Skeletal muscle cell (primary cell): ENCODE data around the gene SBNO2.
"Not testable (repeated sequence)": the region's sequence is repeated elsewhere in the genome, so short reads cannot be mapped to it uniquely, and the experiment has no call there.

ENCODE experiments used
- DNase-seq: peaks from one replicate; pipeline ENCODE4 v3.0.0-alpha.2; 2010; ENCODE audit warnings: low read depth
- H3K4me3 ChIP-seq: 2 replicates; pipeline ENCODE4 v1.5.1; 2011; ENCODE audit warnings: low read depth, mild to moderate bottlenecking, control low read depth, low read length, moderate library complexity

SBNO2 gene

GRCh38 chr19:1208830-1209229 is 34.8 kb upstream of the SBNO2 start:
- not testable (repeated sequence) for DNase-seq

GRCh38 chr19:1206864-1207450 is 32.9 kb upstream of the SBNO2 start:
- peak overlapping the region; percentile 74 for H3K4me3 ChIP-seq
- no peak for DNase-seq

More at GRCh38 chr19:1208830-1209229, 34.8 kb upstream of the SBNO2 start:
- H3K4me3 ChIP-seq: not testable (repeated sequence)

GRCh38 chr19:1206150-1206863 is 32.2 kb upstream of the SBNO2 start:
- DNase-seq: no peak
- peak overlapping the region; percentile 74 for H3K4me3 ChIP-seq

- H3K4me3 ChIP-seq: peak within 1 kb of the TSS; percentile 74
Measured at GRCh38 chr19:1205114-1206099, 31.3 kb upstream of the SBNO2 start, which contains the start of gene STK11. STK11 (plus strand) TSS chr19:1205778; CDS start chr19:1206914, 1,136 bp downstream.

GRCh38 chr19:1200614-1201013 is 26.5 kb upstream of the SBNO2 start:
- not testable (repeated sequence) for H3K4me3 ChIP-seq, DNase-seq

More at GRCh38 chr19:1205114-1206099, 31.3 kb upstream of the SBNO2 start, which contains the start of gene STK11:
- peak; percentile 87 for DNase-seq

- H3K4me3 ChIP-seq: no peak overlapping the region
- DNase-seq: no peak
Measured at GRCh38 chr19:1199531-1199930, 25.5 kb upstream of the SBNO2 start.

- no peak for DNase-seq
- H3K4me3 ChIP-seq: no peak overlapping the region
Measured at GRCh38 chr19:1189419-1189818, 15.4 kb upstream of the SBNO2 start.

GRCh38 chr19:1183543-1184172 is 9.6 kb upstream of the SBNO2 start:
- DNase-seq: no peak
- H3K4me3 ChIP-seq: no peak overlapping the region

GRCh38 chr19:1182727-1183126 is 8.7 kb upstream of the SBNO2 start:
- no peak overlapping the region for H3K4me3 ChIP-seq
- DNase-seq: no peak

- H3K4me3 ChIP-seq: no peak overlapping the region
- no peak for DNase-seq
Measured at GRCh38 chr19:1182068-1182467, 8.0 kb upstream of the SBNO2 start.

- DNase-seq: no peak
- no peak overlapping the region for H3K4me3 ChIP-seq
Measured at GRCh38 chr19:1181606-1182005, 7.5 kb upstream of the SBNO2 start.

GRCh38 chr19:1177322-1178114 is 3.5 kb upstream of the SBNO2 start:
- DNase-seq: peak; percentile 85
- H3K4me3 ChIP-seq: no peak overlapping the region

GRCh38 chr19:1173159-1173844 is 766 bp downstream of the SBNO2 start:
- DNase-seq: no peak

GRCh38 chr19:1172353-1173158 is 1.5 kb downstream of the SBNO2 start:
- no peak for DNase-seq
- peak overlapping the region; percentile 80 for H3K4me3 ChIP-seq

More at GRCh38 chr19:1173159-1173844, 766 bp downstream of the SBNO2 start:
- H3K4me3 ChIP-seq: peak overlapping the region; percentile 80

GRCh38 chr19:1171755-1172352 is 2.2 kb downstream of the SBNO2 start:
- peak overlapping the region; percentile 80 for H3K4me3 ChIP-seq
- no peak for DNase-seq

GRCh38 chr19:1170938-1171754 is 2.9 kb downstream of the SBNO2 start:
- peak overlapping the region; percentile 15 for H3K4me3 ChIP-seq
- DNase-seq: no peak
